ENCODE measurements around the gene MYO1C.

Gene MYO1C

GRCh38 chr17:1498233-1498632 lies 5.7 kb upstream of the MYO1C start:
- ChIA-PET CTCF (interaction anchor here (0.6 to 0.8 kb wide), 2 partner anchors 36 to 132 kb away, joined by 3 to 4 read pairs; no protein-coding TSS in a partner anchor), POLR2A (ENCODE audit: low non-redundant PET) (no interaction called here)
- DNase-seq (ENCODE audit: low spot score): no peak
- peak overlapping the region; percentile 73 for H3K27ac ChIP-seq
- no peak for TF ChIP-seq CTCF (conservative IDR thresholded peaks at IDR 0.05; ENCODE audit: low read depth)

- H3K27ac ChIP-seq: peak overlapping the region; percentile 73
- no peak for DNase-seq (ENCODE audit: low spot score)
- POLR2A ChIA-PET (ENCODE audit: low non-redundant PET): no interaction called here
- CTCF ChIA-PET: interaction anchor here (0.6 to 0.8 kb wide), 2 partner anchors 12 to 35 kb away, joined by 4 to 10 read pairs; no protein-coding TSS in a partner anchor
- no peak for TF ChIP-seq CTCF (conservative IDR thresholded peaks at IDR 0.05; ENCODE audit: low read depth)
Observed at GRCh38 chr17:1497831-1498230, 5.3 kb upstream of the MYO1C start.

GRCh38 chr17:1496869-1497268 lies 4.4 kb upstream of the MYO1C start:
- CTCF ChIA-PET: no interaction called here
- DNase-seq (ENCODE audit: low spot score): no peak
- peak overlapping the region; percentile 80; the same call in 1 of the 2 replicates for H3K27ac ChIP-seq
- POLR2A ChIA-PET (ENCODE audit: low non-redundant PET): interaction anchor here (0.9 kb wide), 1 partner anchor 20 kb away, joined by 4 read pairs; the partner anchor contains the start of gene INPP5K
- TF ChIP-seq CTCF (conservative IDR thresholded peaks at IDR 0.05; ENCODE audit: low read depth): no peak

GRCh38 chr17:1495265-1495989 lies 2.9 kb upstream of the MYO1C start:
- POLR2A ChIA-PET (ENCODE audit: low non-redundant PET): no interaction called here
- TF ChIP-seq CTCF (conservative IDR thresholded peaks at IDR 0.05; ENCODE audit: low read depth): no peak
- H3K27ac ChIP-seq: peak overlapping the region; percentile 80
- no peak for DNase-seq (ENCODE audit: low spot score)
- CTCF ChIA-PET: interaction anchor here (0.7 to 0.8 kb wide), 2 partner anchors 20 to 41 kb away, joined by 3 read pairs; no protein-coding TSS in a partner anchor

GRCh38 chr17:1494736-1495253 lies 2.3 kb upstream of the MYO1C start:
- peak overlapping the region; percentile 80 for H3K27ac ChIP-seq
- CTCF ChIA-PET: interaction anchor here (0.6 to 0.7 kb wide), 2 partner anchors 40 to 133 kb away, joined by 3 to 5 read pairs; no protein-coding TSS in a partner anchor
- POLR2A ChIA-PET (ENCODE audit: low non-redundant PET): no interaction called here
- no peak for TF ChIP-seq CTCF (conservative IDR thresholded peaks at IDR 0.05; ENCODE audit: low read depth)
- DNase-seq (ENCODE audit: low spot score): no peak

GRCh38 chr17:1494203-1494602 lies 1.7 kb upstream of the MYO1C start:
- ChIA-PET CTCF (interaction anchor here (0.6 kb wide), 1 partner anchor 133 kb away, joined by 5 read pairs; no protein-coding TSS in a partner anchor), POLR2A (ENCODE audit: low non-redundant PET) (no interaction called here)
- H3K27ac ChIP-seq: peak overlapping the region; percentile 80
- no peak for TF ChIP-seq CTCF (conservative IDR thresholded peaks at IDR 0.05; ENCODE audit: low read depth)
- no peak for DNase-seq (ENCODE audit: low spot score)
